SU-DHL-6 (cell line): ENCODE results near the gene L3MBTL4.

Experiments used
- EZH2phosphoT487 ChIP-seq: fragments of 200-600 bp; sonication (generic), shearing (Covaris generic); conservative IDR thresholded peaks from 2 replicates; pipeline ENCODE4 v1.6.1; 2018; ENCODE audit warnings: mild to moderate bottlenecking, antibody characterized with exemption, low read length, moderate library complexity, mixed read lengths
- TF ChIP-seq, protein P1 (sequence below): fragments of 200-600 bp; sonication (generic); IDR thresholded peaks from one replicate; pipeline ENCODE4 v1.5.1; 2017; ENCODE audit warnings: antibody characterized with exemption, mild to moderate bottlenecking, low read length, moderate library complexity; ENCODE audit not compliant: insufficient read depth, poor library complexity, severe bottlenecking

GRCh38 chr18:6207116-6207515, 207.6 kb downstream of the L3MBTL4 start:
- TF ChIP-seq, protein P1, sequence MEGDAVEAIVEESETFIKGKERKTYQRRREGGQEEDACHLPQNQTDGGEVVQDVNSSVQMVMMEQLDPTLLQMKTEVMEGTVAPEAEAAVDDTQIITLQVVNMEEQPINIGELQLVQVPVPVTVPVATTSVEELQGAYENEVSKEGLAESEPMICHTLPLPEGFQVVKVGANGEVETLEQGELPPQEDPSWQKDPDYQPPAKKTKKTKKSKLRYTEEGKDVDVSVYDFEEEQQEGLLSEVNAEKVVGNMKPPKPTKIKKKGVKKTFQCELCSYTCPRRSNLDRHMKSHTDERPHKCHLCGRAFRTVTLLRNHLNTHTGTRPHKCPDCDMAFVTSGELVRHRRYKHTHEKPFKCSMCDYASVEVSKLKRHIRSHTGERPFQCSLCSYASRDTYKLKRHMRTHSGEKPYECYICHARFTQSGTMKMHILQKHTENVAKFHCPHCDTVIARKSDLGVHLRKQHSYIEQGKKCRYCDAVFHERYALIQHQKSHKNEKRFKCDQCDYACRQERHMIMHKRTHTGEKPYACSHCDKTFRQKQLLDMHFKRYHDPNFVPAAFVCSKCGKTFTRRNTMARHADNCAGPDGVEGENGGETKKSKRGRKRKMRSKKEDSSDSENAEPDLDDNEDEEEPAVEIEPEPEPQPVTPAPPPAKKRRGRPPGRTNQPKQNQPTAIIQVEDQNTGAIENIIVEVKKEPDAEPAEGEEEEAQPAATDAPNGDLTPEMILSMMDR = no peak
- no peak for TF ChIP-seq EZH2phosphoT487
